Neural cell (in vitro differentiated cells): ENCODE measurements around the gene COL6A3. TPM values are rescaled to one million over a fixed set of nuclear protein-coding genes. Genes with fewer than 3 reads are reported as not detected.

Experiments used
- H2AFZ ChIP-seq: fragments of 200-600, 300-800 bp; sonication (generic), shearing (Covaris generic); 2 replicates; pipeline ENCODE4 v1.6.0; 2014; ENCODE audit warnings: low read depth, mild to moderate bottlenecking, antibody characterized with exemption, low read length, moderate library complexity
- H3F3A ChIP-seq: fragments of 200-600 bp; shearing (Covaris generic); 2 replicates; pipeline ENCODE4 v1.6.1; 2016; ENCODE audit warnings: mild to moderate bottlenecking, moderate library complexity, mixed read lengths, antibody characterized with exemption, low read length; ENCODE audit not compliant: insufficient read depth, poor library complexity, severe bottlenecking
- H3K27ac ChIP-seq: fragments of 200-600, 300-800 bp; sonication (generic), shearing (Covaris generic); 2 replicates; pipeline ENCODE4 v1.5.1; 2014; ENCODE audit warnings: mild to moderate bottlenecking, low read length, moderate library complexity
- H3K27me3 ChIP-seq: fragments of 300-800, 200-600 bp; sonication (generic), shearing (Covaris generic); 2 replicates; pipeline ENCODE4 v1.6.0; 2014; ENCODE audit warnings: mild to moderate bottlenecking, low read depth, low read length, moderate library complexity; ENCODE audit not compliant: insufficient read depth
- H3K36me3 ChIP-seq: fragments of 300-800, 200-600 bp; sonication (generic), shearing (Covaris generic); 2 replicates; pipeline ENCODE4 v1.5.1; 2014; ENCODE audit warnings: mild to moderate bottlenecking, antibody characterized with exemption, low read length, moderate library complexity; ENCODE audit not compliant: insufficient read depth
- H3K4me2 ChIP-seq: fragments of 300-800, 200-600 bp; sonication (generic), shearing (Covaris generic); 2 replicates; pipeline ENCODE4 v1.6.0; 2014; ENCODE audit warnings: mild to moderate bottlenecking, low read length
- H3K4me3 ChIP-seq: fragments of 300-800, 200-600 bp; sonication (generic), shearing (Covaris generic); 2 replicates; pipeline ENCODE4 v1.5.1; 2014; ENCODE audit warnings: mild to moderate bottlenecking, low read length, moderate library complexity
- H3K79me2 ChIP-seq: fragments of 200-600 bp; shearing (Covaris generic); replicated peaks from 2 replicates; pipeline ENCODE4 v1.6.0; 2014; ENCODE audit warnings: mild to moderate bottlenecking, low read length, moderate library complexity; ENCODE audit not compliant: insufficient read depth
- H3K9ac ChIP-seq: fragments of 300-800, 200-600 bp; sonication (generic), shearing (Covaris generic); 2 replicates; pipeline ENCODE4 v1.6.1; 2016; ENCODE audit warnings: mild to moderate bottlenecking, low read length, mixed read lengths
- H3K9me2 ChIP-seq: fragments of 200-600 bp; shearing (Covaris generic); 2 replicates; pipeline ENCODE4 v1.6.1; 2016; ENCODE audit warnings: mild to moderate bottlenecking, low read length, mixed read lengths; ENCODE audit not compliant: insufficient read depth
- H3K9me3 ChIP-seq: fragments of 200-600, 300-800 bp; sonication (generic), shearing (Covaris generic); 2 replicates; pipeline ENCODE4 v1.6.1; 2016; ENCODE audit warnings: mild to moderate bottlenecking, mixed run types, low read length, moderate library complexity, mixed read lengths
- H4K20me1 ChIP-seq: fragments of 200-600 bp; shearing (Covaris generic); 2 replicates; pipeline ENCODE4 v1.6.1; 2016; ENCODE audit warnings: mild to moderate bottlenecking, mixed run types; ENCODE audit not compliant: insufficient read depth
- CTCF ChIP-seq: fragments of 450-650 bp; IDR thresholded peaks from 2 replicates; pipeline ENCODE4 v1.5.1; 2014; ENCODE audit warnings: antibody characterized with exemption, mild to moderate bottlenecking, moderate library complexity; ENCODE audit not compliant: poor library complexity, severe bottlenecking
- EP300 ChIP-seq: fragments of 450-650 bp; conservative IDR thresholded peaks from 2 replicates; pipeline ENCODE4 v1.6.1; 2014; ENCODE audit warnings: antibody characterized with exemption, mild to moderate bottlenecking, moderate library complexity; ENCODE audit not compliant: poor library complexity, severe bottlenecking
- EZH2 ChIP-seq: fragments of 200-600, 300-800 bp; shearing (Covaris generic), sonication (generic); IDR thresholded peaks from 2 replicates; pipeline ENCODE4 v1.6.1; 2014; ENCODE audit warnings: antibody characterized with exemption, low read length, borderline replicate concordance, mild to moderate bottlenecking; ENCODE audit not compliant: insufficient read depth, poor library complexity, severe bottlenecking
- MXI1 ChIP-seq: fragments of 450-650 bp; conservative IDR thresholded peaks from 2 replicates; pipeline ENCODE4 v1.6.1; 2014; ENCODE audit warnings: antibody characterized with exemption, mild to moderate bottlenecking; ENCODE audit not compliant: poor library complexity, severe bottlenecking
- POLR2AphosphoS5 ChIP-seq: IDR thresholded peaks from 2 replicates; pipeline ENCODE4 v1.6.1; 2012
- RAD21 ChIP-seq: fragments of 450-650 bp; conservative IDR thresholded peaks from 2 replicates; pipeline ENCODE4 v1.6.1; 2014; ENCODE audit warnings: antibody characterized with exemption, mild to moderate bottlenecking, moderate library complexity
- SMC3 ChIP-seq: fragments of 450-650 bp; conservative IDR thresholded peaks from 2 replicates; pipeline ENCODE4 v1.6.1; 2014; ENCODE audit warnings: antibody characterized with exemption, mild to moderate bottlenecking, moderate library complexity; ENCODE audit not compliant: poor library complexity
- TAF1 ChIP-seq: IDR thresholded peaks from 2 replicates; pipeline ENCODE4 v1.6.1; 2012; ENCODE audit warnings: low read depth
- polyA plus RNA-seq: library from polyadenylated mRNA; depleted of rRNA; stranded (reverse); fragments of >200 nt; gene quantifications from 2 replicates; pipeline ENCODE4 v1.2.3, GENCODE V29; 2014
- TF ChIP-seq, protein P1 (sequence below): IDR thresholded peaks from 2 replicates; pipeline ENCODE4 v1.6.1; 2012; ENCODE audit warnings: borderline replicate concordance

COL6A3 gene
- polyA plus RNA-seq, 1 donor from 2014 or later: 0.05 TPM

DNA sequence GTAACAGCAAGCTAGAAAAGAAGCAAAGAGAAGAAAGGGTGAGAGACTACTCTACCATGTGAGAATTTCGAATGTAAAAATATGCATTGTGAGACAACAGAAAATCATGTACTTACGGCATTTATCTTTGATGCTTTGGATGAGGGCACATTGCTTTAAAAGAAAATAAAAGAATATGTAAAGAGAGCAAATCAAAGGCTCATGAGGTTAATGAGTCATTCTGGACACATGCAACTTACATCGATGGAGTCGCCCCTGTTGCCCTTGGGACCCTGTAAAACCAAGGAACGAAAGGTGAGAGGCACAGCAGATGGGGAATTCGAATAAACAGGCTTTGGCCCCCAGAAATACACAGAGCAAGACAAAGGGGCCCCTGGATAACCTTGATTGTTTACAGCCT, 69.0 kb downstream of the COL6A3 start:
- no peak overlapping the region for H2AFZ ChIP-seq
- no peaks in the 10 kb centered on the region for H3K79me2 ChIP-seq

DNA sequence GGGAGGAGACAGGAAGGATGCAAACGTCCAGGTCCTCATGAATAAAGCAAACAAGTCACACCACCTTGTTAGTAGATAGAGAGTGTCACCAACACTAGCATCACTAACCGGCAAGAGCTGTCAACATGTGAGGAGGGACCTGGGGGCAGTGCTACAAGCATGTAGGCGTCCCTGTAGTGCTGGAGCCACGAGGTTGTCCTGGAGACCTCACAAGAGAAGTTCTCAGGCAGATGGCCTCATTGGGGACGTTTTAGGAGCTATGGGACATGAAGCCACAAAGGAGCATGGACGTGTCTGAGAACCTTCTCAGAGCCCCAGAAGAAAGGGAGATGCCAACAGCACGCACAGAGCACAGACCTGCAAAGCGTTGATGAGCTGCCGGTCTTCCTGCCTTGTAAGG, 70.0 kb downstream of the COL6A3 start:
- Histone ChIP-seq H3K79me2 (no peaks in the 10 kb centered on the region), H3F3A (no peaks in the 10 kb centered on the region), H3K4me3 (no peak overlapping the region), H2AFZ (no peak overlapping the region), H3K9me2 (no peaks in the 10 kb centered on the region), H3K9ac (no peak overlapping the region), H3K27me3 (no peaks in the 10 kb centered on the region), H3K9me3 (no peaks in the 10 kb centered on the region), H3K4me2 (no peak overlapping the region), H4K20me1 (no peaks in the 10 kb centered on the region), H3K36me3 (no peaks in the 10 kb centered on the region), H3K27ac (no peak overlapping the region)
- TF ChIP-seq CTCF: no peak
- TF ChIP-seq EZH2: no peak
- TF ChIP-seq MXI1: no peak
- TF ChIP-seq RAD21: no peak
- TF ChIP-seq, protein P1, sequence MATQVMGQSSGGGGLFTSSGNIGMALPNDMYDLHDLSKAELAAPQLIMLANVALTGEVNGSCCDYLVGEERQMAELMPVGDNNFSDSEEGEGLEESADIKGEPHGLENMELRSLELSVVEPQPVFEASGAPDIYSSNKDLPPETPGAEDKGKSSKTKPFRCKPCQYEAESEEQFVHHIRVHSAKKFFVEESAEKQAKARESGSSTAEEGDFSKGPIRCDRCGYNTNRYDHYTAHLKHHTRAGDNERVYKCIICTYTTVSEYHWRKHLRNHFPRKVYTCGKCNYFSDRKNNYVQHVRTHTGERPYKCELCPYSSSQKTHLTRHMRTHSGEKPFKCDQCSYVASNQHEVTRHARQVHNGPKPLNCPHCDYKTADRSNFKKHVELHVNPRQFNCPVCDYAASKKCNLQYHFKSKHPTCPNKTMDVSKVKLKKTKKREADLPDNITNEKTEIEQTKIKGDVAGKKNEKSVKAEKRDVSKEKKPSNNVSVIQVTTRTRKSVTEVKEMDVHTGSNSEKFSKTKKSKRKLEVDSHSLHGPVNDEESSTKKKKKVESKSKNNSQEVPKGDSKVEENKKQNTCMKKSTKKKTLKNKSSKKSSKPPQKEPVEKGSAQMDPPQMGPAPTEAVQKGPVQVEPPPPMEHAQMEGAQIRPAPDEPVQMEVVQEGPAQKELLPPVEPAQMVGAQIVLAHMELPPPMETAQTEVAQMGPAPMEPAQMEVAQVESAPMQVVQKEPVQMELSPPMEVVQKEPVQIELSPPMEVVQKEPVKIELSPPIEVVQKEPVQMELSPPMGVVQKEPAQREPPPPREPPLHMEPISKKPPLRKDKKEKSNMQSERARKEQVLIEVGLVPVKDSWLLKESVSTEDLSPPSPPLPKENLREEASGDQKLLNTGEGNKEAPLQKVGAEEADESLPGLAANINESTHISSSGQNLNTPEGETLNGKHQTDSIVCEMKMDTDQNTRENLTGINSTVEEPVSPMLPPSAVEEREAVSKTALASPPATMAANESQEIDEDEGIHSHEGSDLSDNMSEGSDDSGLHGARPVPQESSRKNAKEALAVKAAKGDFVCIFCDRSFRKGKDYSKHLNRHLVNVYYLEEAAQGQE: no peak

More for the DNA sequence above, 69.0 kb downstream of the COL6A3 start:
- Histone ChIP-seq H3K9ac (no peak overlapping the region), H3F3A (no peaks in the 10 kb centered on the region), H3K27ac (no peak overlapping the region), H4K20me1 (no peaks in the 10 kb centered on the region), H3K27me3 (no peaks in the 10 kb centered on the region), H3K4me3 (no peak overlapping the region), H3K9me2 (no peaks in the 10 kb centered on the region), H3K36me3 (no peaks in the 10 kb centered on the region), H3K9me3 (no peaks in the 10 kb centered on the region), H3K4me2 (no peak overlapping the region)
- TF ChIP-seq, protein P1: no peak
- TF ChIP-seq SMC3 (no peak), TAF1 (no peak), EZH2 (no peak), CTCF (no peak), RAD21 (no peak), EP300 (no peak), POLR2AphosphoS5 (no peak), MXI1 (no peak)
